HG03103 (cell line): Measurements from ENCODE around the gene HTR3D.
"Not testable (repeated sequence)": the region's sequence is repeated elsewhere in the genome, so short reads cannot be mapped to it uniquely, and the experiment has no call there.

Source experiments
- ATAC-seq: cut with Tn5 transposase; IDR thresholded peaks from one replicate; pipeline ENCODE4 v1.9.1; 2021; ENCODE audit warnings: low read depth; ENCODE audit not compliant: unreplicated experiment

HTR3D gene

GRCh38 chr3:184015381-184016019 is 16.0 kb upstream of the HTR3D start:
- no peak for ATAC-seq

DNA sequence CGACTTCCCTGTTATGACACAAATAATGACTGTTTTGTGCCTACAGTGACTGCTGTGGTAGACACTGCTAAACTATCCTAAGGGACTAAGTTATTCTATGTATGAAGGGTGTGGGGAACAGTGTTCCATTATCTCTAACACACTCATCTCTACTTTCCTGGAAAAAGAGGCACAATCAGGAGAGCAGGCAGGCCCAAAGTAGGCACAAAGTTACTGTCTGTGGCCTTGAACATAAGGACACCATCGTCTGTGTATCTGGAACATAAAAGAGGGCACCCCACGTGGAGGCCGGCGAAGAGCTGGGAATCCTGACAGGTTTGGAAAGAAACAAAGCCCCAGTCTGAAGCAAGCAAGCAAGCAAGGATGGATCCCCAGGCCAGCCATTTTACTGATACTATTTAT is 15.4 kb upstream of the HTR3D start:
- no peak for ATAC-seq

GRCh38 chr3:184016811-184017671 is 14.5 kb upstream of the HTR3D start:
- ATAC-seq: peak; percentile 64

- ATAC-seq: peak; percentile 95
Observed at GRCh38 chr3:184017672-184018423, 13.7 kb upstream of the HTR3D start, which contains the start of gene ABCC5. ABCC5 (minus strand) TSS chr3:184017884; CDS start chr3:184014392, 3,492 bp downstream.

DNA sequence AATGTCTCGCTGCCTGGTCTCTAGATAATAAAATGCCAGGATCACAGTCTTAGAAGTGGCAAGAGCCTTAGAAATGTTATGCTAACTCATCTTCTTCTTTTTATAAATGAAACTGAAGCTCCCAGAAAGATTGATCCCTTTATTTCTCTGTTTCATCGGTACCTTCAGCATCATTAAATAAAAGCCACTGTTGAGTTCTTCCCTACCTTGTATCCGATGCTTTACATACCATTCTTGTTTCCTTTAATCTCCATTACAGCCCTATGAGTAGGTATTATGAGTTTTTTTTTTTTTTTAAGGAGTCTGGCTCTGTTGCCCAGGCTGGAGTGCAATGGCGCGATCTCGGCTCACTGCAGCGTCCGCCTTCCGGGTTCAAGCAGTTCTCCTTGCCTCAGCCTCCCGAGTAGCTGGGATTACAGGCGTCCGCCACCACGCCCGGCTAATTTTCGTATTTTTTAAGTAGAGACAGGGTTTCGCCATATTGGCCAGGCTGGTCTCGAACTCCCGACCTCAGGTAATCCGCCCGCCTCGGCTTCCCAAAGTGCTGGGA is 13.0 kb upstream of the HTR3D start:
- ATAC-seq: no peak

- ATAC-seq: no peak
Observed at GRCh38 chr3:184022323-184022722, 9.2 kb upstream of the HTR3D start.

DNA sequence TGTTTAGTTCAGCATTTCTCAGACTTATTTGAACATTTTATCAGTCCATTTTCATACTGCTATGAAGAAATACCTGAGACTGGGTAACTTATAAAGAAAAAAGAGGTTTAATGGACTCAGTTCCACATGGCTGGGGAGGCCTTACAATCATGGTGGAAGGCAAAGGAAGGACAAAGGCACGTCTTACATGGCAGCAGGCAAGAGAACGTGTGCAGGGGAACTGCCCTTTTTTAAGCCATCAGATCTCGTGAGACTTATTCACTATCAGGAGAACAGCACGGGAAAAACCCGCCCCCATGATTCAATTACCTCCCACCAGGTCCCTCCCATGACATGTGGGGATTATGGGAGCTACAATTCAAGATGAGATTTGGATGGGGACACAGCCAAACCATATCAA is 6.3 kb upstream of the HTR3D start:
- ATAC-seq: not testable (repeated sequence)

DNA sequence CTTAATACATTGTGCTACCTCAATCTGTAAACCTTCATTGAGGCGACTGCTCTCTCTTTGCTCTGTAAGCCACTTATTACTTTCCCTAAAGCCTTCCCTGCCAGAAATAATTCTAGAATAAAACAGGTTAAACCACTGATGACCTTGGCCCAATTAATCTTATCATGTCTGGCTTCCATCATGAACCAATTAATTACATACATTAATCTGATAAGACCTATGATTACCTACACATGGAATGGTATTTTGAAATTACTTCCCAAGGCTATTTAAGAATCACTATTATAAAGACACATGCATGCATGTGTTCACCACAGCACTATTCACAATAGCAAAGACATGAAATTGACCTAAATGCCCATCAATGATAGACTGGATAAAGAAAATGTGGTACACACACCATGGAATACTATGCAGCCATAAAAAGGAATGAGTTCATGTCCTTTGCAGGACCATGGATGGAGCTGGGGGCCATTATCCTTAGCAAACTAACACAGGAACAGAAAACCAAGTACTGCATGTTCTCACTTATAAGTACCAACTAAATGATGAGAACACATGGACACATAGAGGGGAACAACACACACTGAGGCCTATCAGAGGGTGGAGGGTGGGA is 3.2 kb upstream of the HTR3D start:
- not testable (repeated sequence) for ATAC-seq

- no peak for ATAC-seq
Observed at GRCh38 chr3:184029443-184029842, 2.1 kb upstream of the HTR3D start.

DNA sequence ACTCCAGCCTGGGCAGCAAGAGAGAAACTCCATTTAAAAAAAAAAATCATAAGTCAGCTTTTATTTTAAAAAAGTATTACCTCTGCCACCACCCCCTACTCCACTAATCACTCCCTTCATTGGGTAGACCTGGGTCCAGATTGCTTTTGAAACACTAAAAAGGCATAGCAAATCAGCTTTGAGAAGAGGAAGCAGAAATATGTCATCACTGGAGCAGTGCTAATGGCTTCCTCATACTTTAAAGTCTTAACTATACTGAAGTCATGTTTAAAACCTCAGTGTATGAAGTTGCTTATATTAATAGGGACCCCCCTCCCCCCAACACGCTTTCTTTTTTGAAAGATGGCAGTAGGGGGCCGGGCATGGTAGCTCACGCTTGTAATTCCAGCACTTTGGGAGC is 1.0 kb upstream of the HTR3D start:
- no peak for ATAC-seq

DNA sequence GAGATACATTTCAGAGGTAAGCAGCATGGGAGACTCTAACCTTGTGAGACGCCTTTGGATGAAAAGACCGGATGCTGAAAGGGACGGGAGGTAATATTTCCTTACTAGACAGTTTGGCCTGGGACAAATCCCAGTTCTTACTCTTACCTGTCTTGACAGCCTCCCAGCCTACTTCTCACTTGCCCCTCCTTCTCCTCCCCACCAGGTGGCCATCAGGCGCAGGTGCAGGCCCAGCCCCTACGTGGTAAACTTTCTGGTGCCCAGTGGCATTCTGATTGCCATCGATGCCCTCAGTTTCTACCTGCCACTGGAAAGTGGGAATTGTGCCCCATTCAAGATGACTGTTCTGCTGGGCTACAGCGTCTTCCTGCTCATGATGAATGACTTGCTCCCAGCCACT is 6.3 kb downstream of the HTR3D start:
- ATAC-seq: no peak

DNA sequence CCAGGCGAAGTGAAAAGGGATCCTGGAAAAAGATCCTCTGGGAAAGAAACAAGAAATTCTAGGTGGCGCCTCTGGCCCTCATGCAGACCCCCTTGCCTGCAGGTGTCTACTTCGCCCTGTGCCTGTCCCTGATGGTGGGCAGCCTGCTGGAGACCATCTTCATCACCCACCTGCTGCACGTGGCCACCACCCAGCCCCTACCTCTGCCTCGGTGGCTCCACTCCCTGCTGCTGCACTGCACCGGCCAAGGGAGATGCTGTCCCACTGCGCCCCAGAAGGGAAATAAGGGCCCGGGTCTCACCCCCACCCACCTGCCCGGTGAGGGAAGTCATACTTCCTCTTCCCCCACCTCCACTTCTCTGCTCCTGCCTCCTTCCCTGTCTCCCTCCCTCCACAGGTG is 6.8 kb downstream of the HTR3D start:
- ATAC-seq: not testable (repeated sequence)

- no peak for ATAC-seq
Observed at GRCh38 chr3:184039414-184039813, 7.9 kb downstream of the HTR3D start.

GRCh38 chr3:184040010-184040409 is 8.5 kb downstream of the HTR3D start:
- no peak for ATAC-seq

DNA sequence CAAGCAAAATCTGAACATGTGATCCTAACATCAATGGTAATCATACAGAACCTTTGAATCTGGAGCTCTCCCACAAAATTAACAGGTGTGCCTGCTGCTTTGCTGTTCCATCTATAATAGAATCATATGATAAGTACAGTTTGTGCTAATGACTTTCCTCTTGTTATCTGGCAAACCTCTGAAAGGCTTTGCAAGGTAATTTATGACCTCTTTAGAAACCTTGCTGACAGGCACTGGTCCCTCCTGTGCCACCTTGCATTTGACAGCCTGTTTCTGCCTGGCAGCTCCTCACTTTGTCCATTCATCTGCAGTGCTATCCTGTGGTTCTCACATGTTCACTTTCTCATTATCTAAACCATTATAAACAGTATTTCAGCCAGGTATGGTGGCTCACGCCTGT is 11.1 kb downstream of the HTR3D start:
- ATAC-seq: no peak

- ATAC-seq: no peak
Observed at GRCh38 chr3:184045995-184046394, 14.5 kb downstream of the HTR3D start.

DNA sequence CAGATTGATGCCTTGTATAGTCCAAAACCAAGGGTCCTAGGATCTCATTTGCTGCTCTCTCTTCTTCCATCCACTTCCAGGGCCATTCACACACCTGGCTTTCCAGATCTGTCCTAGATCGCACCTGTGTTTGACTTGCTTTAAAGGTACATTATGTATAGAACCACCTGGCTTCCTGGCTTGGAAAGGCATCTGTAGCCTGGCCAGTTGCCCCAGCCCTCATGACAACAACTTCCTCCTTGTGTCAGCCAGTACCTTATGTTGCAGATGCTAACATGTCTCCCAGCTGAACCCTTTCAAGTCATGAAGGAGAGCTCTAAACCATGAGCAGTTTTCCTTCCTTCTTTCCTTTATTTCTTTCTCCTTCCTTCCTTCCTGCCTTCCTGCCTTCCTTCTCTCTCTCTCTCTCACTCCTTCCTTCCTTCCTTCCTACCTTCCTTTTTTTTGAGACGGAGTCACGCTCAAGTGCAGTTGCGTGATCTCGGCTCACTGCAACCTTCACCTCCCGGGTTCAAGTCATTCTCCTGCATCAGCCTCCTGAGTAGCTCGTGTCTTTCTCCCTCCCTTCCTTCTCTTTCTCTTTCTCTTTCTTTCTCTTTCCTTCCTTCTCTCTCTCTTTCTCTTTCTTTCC is 18.8 kb downstream of the HTR3D start:
- no peak for ATAC-seq

GRCh38 chr3:184052767-184053166 is 21.2 kb downstream of the HTR3D start, which contains the start of gene HTR3C:
HTR3C (plus strand) TSS chr3:184053047; CDS start chr3:184053081, 34 bp downstream.
- no peak for ATAC-seq

DNA sequence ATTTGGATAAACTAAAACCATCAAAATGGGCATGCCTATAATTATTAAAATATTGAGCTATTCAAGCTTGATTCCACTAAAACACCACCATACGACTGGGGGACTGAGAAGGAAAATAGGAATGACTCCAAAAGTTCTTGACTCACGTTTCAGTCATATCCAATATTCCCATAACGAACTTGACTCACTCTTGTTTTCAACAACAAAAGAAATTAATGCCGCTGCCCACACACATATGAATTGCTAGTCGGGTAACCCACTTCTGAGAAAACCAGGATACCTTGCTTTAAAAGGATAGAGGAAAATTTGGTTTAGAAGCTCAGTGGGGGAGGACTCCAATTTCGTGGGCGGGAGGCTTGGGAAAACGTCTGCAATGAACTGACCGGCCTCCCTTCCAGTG is 26.5 kb downstream of the HTR3D start:
- ATAC-seq: no peak

DNA sequence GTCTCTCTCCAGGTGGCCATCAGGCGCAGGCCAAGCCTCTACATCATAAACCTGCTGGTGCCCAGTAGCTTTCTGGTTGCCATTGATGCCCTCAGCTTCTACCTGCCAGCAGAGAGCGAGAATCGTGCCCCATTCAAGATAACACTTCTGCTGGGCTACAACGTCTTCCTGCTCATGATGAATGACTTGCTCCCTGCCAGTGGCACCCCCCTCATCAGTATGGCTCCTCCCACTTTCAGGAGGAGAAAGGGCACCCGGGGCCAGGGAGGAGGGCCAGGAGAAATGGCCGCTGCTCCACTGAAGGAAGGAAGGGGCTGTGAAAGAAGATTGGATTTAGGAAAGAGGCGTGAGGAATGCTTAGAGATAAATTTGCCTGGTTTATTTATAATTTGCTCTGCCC is 27.9 kb downstream of the HTR3D start:
- ATAC-seq: no peak
